ENCODE measurements around the gene ABLIM2. TPM values are rescaled to one million over a fixed set of nuclear protein-coding genes. Genes with fewer than 3 reads are reported as not detected.

The ABLIM2 gene
- total and polyA plus RNA-seq, 3 donors from 2014 or later: 5.2 to 7.5 (median 6.9) TPM

DNA sequence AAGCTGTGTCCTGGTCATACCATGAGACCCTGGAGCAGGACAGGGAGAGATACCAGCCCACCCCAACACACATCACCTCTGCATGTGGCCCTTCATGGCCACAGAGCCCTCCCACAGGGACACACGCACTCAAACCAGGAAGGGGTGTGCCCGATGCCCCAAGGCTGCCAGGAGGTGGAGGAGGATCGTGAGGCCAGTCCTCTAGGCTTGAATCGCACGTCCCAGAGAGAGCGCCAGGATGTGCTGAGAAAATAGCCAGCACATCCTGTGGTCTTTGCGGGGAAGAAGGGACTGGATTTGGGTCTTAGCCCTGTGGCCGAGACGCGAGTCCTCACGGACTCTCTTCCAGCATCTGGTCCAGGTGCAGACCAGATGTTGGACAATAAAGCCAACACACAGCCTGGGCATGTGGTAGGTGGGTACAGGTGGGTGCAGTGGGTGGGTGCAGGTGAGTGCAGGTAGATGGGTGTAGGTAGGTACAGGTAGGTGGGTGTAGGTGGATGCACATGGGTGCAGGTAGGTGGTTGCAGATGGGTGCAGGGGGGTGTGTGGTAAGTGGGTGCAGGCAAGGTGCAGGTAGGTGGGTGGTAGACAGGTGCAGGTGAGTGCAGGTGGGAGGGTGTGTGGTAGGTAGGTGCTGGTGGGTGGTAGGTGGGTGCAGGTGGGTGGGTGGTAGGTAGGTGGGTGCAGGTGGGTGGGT lies 124.6 kb downstream of the ABLIM2 start:
- intact Hi-C loops (cut with DNase I; ENCODE audit: low total_unique reads): no loop called here
- DNase-seq: no peak
- Histone ChIP-seq H3K9me3 (no peaks in the 10 kb centered on the region), H3K27ac (no peak overlapping the region), H3K36me3 (ENCODE audit: low read depth, missing control alignments) (no peaks in the 10 kb centered on the region), H3K4me1 (no peaks in the 10 kb centered on the region), H3K27me3 (no peaks in the 10 kb centered on the region), H3K4me3 (no peak overlapping the region)
- TF ChIP-seq POLR2A (IDR thresholded peaks at IDR 0.05): no peak
- TF ChIP-seq, protein P1, sequence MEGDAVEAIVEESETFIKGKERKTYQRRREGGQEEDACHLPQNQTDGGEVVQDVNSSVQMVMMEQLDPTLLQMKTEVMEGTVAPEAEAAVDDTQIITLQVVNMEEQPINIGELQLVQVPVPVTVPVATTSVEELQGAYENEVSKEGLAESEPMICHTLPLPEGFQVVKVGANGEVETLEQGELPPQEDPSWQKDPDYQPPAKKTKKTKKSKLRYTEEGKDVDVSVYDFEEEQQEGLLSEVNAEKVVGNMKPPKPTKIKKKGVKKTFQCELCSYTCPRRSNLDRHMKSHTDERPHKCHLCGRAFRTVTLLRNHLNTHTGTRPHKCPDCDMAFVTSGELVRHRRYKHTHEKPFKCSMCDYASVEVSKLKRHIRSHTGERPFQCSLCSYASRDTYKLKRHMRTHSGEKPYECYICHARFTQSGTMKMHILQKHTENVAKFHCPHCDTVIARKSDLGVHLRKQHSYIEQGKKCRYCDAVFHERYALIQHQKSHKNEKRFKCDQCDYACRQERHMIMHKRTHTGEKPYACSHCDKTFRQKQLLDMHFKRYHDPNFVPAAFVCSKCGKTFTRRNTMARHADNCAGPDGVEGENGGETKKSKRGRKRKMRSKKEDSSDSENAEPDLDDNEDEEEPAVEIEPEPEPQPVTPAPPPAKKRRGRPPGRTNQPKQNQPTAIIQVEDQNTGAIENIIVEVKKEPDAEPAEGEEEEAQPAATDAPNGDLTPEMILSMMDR (IDR thresholded peaks at IDR 0.05): no peak
- WGBS, 2 donors: 77 to 91% methylated on average over 9 to 11 of the region's 11 CpGs

DNA sequence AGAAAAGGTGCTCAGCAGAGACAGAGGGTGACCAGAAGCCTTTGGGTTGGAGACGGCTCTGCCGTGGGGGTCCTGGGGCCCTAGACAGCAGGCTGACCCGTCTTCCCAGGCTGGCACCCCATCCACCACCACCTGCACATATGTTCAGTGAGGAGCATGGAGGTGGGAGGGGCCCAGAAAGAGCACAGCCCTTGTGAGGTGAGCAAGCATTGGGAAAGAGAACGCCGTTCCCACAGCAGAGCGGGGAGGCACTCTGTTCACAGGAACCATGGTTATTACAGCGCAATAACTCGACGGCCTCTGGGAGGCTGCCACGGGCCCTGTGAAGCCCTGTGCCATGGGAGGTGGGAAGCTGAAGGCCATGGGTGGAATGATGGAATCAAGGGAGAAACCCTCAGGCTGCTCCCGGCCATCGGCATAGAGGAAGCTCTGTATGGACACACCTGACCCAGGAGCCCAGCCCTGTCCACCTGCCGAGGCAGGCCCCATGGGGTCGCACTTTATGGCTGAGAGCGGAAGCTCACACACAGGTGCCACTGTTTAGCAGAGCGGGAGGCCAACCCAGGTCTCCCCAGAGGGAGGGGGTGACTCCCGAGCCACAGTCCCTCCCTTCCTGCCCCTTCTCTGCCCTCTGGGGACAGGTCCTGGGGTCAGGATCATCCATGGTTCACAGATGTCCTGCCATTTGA lies 125.4 kb downstream of the ABLIM2 start:
- Histone ChIP-seq H3K4me1 (no peaks in the 10 kb centered on the region), H3K27me3 (no peaks in the 10 kb centered on the region), H3K4me3 (no peak overlapping the region), H3K9me3 (no peaks in the 10 kb centered on the region), H3K36me3 (ENCODE audit: low read depth, missing control alignments) (no peaks in the 10 kb centered on the region), H3K27ac (no peak overlapping the region)
- no peak for DNase-seq
- WGBS, 2 donors: 86 to 94% methylated on average over 14 to 16 of the region's 17 CpGs
- intact Hi-C loops (cut with DNase I; ENCODE audit: low total_unique reads): no loop called here
- TF ChIP-seq, protein P1 (IDR thresholded peaks at IDR 0.05): no peak
- TF ChIP-seq POLR2A (IDR thresholded peaks at IDR 0.05): no peak

DNA sequence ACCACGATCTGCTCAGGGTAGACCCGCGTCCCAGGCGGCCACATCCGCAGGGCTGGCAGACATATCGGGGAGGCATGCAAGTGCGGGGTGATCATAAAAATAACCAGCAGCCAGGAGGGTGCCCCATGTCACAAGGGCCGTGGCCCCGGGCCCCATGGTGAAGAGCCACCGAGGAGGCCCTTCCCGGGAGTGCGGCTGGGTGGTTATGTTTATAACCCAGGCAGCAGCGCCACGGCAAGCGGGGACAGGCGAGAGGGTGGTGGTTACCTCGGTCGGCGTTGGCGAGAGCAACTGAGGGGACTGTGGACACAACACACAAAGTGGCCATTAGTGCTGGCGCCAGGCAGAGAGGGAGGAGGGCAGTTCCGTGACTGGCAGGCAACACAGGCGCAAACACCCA lies 126.2 kb downstream of the ABLIM2 start:
- intact Hi-C loops (cut with DNase I; ENCODE audit: low total_unique reads): no loop called here
- no peak overlapping the region for H3K27ac ChIP-seq
- no peaks in the 10 kb centered on the region for H3K4me1 ChIP-seq
- no peaks in the 10 kb centered on the region for H3K9me3 ChIP-seq
- H3K27me3 ChIP-seq: no peaks in the 10 kb centered on the region
- WGBS, 2 donors: 88 to 93% methylated on average over 14 to 23 of the region's 23 CpGs
- no peak for DNase-seq
- no peaks in the 10 kb centered on the region for H3K36me3 ChIP-seq (ENCODE audit: low read depth, missing control alignments)
- no peak overlapping the region for H3K4me3 ChIP-seq
- TF ChIP-seq, protein P1 (IDR thresholded peaks at IDR 0.05): no peak
- TF ChIP-seq POLR2A (IDR thresholded peaks at IDR 0.05): no peak

DNA sequence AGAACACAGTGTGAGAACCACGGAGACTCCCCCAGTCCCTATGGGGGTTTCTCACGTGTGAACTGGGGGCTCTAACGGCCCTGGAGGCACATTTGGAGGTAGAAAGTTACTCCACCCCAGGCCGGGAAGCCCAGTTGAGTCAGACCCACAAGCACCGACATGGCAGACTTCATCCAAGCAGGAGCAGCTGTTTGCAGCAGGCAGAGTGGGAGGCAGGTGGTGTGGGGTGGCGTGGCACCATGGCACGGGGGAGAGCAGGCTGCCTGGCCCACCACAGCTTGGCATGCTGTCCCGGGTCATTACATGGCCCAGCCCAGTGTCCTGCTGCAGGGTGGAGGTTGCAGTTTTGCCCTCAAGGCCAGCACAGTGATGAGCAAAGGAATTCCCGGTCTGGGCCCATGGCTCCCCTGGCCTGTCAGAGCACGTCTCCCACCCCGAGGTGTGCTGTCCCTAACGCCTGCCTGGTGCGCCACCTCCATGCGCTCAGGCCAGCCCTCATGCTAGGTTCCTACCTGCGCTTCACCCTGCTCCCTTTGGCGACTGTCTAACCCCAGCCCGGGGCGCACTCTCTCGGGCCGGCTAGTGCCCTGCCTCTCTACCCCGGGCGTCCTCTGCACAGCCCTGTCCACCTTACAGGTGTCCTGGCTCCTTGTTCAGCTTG lies 128.4 kb downstream of the ABLIM2 start:
- H3K27ac ChIP-seq: no peak overlapping the region
- intact Hi-C loops (cut with DNase I; ENCODE audit: low total_unique reads): no loop called here
- 90 to 93% methylated on average over 19 to 22 of the region's 22 CpGs for WGBS, 2 donors
- no peaks in the 10 kb centered on the region for H3K9me3 ChIP-seq
- H3K4me1 ChIP-seq: no peaks in the 10 kb centered on the region
- H3K4me3 ChIP-seq: no peak overlapping the region
- no peak for DNase-seq
- no peak for TF ChIP-seq POLR2A (IDR thresholded peaks at IDR 0.05)
- TF ChIP-seq, protein P1 (IDR thresholded peaks at IDR 0.05): no peak
- H3K27me3 ChIP-seq: no peaks in the 10 kb centered on the region
- H3K36me3 ChIP-seq (ENCODE audit: low read depth, missing control alignments): no peaks in the 10 kb centered on the region
